ENCODE results near the gene FHL3.

DNA sequence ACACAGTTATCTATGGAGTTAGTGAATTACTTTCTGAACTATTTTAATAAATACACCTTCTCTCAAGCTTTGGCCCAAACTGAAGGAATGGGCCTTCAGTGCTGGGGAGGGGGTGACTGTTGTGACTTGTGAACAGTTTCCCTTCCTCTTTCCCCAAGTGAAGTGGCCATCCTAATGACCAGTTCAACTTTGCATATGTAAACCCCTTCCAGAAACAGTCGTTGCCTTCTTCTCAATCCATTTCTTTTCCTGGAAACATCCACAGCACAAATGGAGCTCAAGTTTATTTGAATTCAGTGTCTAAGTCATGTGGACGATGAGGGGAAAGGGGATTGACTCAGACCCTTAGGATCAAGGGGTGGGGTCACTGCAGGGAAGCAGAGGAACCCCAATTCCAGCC, 57.1 kb downstream of the FHL3 start:
- TF ChIP-seq, protein P1, sequence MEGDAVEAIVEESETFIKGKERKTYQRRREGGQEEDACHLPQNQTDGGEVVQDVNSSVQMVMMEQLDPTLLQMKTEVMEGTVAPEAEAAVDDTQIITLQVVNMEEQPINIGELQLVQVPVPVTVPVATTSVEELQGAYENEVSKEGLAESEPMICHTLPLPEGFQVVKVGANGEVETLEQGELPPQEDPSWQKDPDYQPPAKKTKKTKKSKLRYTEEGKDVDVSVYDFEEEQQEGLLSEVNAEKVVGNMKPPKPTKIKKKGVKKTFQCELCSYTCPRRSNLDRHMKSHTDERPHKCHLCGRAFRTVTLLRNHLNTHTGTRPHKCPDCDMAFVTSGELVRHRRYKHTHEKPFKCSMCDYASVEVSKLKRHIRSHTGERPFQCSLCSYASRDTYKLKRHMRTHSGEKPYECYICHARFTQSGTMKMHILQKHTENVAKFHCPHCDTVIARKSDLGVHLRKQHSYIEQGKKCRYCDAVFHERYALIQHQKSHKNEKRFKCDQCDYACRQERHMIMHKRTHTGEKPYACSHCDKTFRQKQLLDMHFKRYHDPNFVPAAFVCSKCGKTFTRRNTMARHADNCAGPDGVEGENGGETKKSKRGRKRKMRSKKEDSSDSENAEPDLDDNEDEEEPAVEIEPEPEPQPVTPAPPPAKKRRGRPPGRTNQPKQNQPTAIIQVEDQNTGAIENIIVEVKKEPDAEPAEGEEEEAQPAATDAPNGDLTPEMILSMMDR (IDR thresholded peaks at IDR 0.05): no peak
- TF ChIP-seq POLR2A (IDR thresholded peaks at IDR 0.05): no peak

Data from body of pancreas (tissue), 4 donors.